ENCODE measurements around the gene AIP. TPM values are rescaled to one million over a fixed set of nuclear protein-coding genes. Genes with fewer than 3 reads are reported as not detected.

Gene AIP
- total RNA-seq, 1 donor from 2014 or later, result 51.3 TPM

GRCh38 chr11:67442504-67443404 lies 40.1 kb upstream of the AIP start:
- no peak for DNase-seq
- intact Hi-C loops (cut with micrococcal nuclease), result no loop called here
- ATAC-seq, result peak; percentile 1

DNA sequence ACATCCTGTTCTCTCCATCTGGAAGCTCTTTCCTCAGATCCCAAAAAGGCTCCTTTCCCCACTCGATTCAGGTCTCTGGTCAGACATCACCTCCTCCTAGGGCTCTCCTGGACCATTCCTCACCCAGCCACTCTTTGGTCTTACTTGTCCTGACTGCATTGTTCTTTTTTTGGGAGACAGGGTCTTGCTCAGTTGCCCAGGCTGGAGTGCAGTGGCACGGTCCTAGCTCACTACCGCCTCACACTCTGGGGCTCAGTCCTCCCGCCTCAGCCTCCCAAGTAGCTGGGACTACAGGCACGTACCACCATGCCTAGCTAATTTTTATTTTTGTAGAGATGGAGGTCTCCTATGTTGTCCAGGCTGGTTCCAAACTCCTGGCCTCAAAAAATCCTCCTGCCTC lies 37.3 kb upstream of the AIP start:
- intact Hi-C loops (cut with micrococcal nuclease), result no loop called here
- no peak for DNase-seq
- ATAC-seq, result no peak

DNA sequence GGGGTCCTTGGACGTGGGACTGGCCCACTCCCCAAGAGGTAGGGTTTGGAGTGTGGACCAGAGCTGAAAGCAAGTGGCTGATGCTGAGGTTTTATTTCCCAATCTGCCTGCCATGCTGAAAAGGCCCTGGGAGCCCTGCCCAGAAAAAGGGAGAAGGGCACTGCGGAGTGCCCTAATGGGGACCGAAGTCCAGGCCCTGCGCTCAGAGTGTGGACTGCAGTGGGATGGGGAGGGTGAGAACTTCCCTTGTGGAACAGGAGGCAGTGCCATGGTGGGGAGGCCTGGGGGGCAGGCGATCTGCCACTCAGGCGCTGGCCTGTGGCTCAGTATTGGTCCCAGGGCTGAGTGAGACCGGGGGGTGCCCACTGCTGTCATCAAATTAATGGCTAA lies 34.6 kb upstream of the AIP start:
- DNase-seq (no peak), ATAC-seq (no peak)
- intact Hi-C loops (cut with micrococcal nuclease), result no loop called here

GRCh38 chr11:67449116-67449844 lies 33.5 kb upstream of the AIP start:
- intact Hi-C loops (cut with micrococcal nuclease), result no loop called here
- DNase-seq (no peak), ATAC-seq (peak; percentile 57)

GRCh38 chr11:67450796-67451657 lies 31.8 kb upstream of the AIP start:
- intact Hi-C loops (cut with micrococcal nuclease), result no loop called here
- DNase-seq, result no peak
- ATAC-seq, result no peak

- intact Hi-C loops (cut with micrococcal nuclease), result no loop called here
- no peak for DNase-seq
- no peak for ATAC-seq
Measured at GRCh38 chr11:67451658-67451976, 31.2 kb upstream of the AIP start.

- ATAC-seq (peak; percentile 50), DNase-seq (peak; percentile 71)
- intact Hi-C loops (cut with micrococcal nuclease), result no loop called here
Measured at GRCh38 chr11:67452141-67452952, 30.5 kb upstream of the AIP start, which contains the start of gene GPR152. Gene GPR152 (minus strand): TSS chr11:67452729. CDS start chr11:67452724, 5 bp downstream.

- DNase-seq (no peak), ATAC-seq (no peak)
- intact Hi-C loops (cut with micrococcal nuclease), result no loop called here
Measured at GRCh38 chr11:67453816-67454732, 28.8 kb upstream of the AIP start.

DNA sequence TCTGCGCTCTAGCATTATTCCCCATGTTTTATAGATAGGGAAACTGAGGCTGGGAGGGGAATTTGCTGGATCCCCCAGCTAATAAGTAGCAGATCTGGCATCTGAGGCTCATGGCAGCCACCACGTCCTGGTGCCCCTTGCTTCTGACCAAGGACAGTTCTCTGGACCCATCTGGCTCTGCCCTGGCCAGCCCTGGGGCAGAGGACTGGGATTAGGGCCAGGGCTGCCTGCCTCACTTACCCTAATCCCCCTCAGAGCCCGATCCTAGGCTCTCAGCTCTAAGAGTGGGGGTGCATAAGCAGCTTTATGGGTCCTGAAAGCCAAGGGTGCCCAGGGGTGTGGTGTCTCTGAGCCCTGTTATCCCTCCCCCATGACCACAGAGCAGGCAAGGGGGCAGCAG lies 27.8 kb upstream of the AIP start, which contains the start of gene CABP4:
TSS of gene CABP4 (plus strand) at position 301 of the 400 bp plus-strand sequence. CDS start at position 371, 70 bp downstream.
- ATAC-seq (no peak), DNase-seq (no peak)
- intact Hi-C loops (cut with micrococcal nuclease), result no loop called here

DNA sequence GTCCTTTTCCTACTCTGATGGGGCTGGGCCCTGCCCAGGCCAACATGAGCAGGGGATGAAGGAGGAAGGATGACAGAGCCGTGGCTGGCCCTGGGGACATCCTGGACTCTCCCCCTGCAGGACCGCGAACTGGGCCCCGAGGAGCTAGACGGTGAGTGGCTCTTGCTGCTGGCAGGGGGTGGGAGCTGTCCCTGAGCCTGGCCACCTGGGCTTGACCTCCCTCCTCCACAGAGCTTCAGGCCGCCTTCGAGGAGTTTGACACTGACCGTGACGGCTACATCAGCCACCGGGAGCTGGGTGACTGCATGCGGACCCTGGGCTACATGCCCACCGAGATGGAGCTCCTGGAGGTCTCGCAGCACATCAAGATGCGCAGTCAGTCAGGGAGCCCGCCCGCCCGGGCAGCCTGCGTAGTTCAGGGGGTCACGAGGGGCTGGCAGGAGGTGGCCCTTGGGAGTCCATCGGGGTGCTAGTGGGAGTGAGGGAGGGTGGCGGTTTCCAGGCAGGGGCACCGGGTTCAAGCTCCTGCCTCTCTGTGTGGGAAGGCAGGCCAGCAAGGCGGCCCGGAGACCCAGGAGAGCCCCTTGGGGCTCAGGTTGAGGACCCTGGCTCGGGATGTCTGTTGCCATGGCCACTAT lies 26.6 kb upstream of the AIP start:
- no peak for ATAC-seq
- DNase-seq, result no peak
- intact Hi-C loops (cut with micrococcal nuclease), result no loop called here

- DNase-seq, result no peak
- intact Hi-C loops (cut with micrococcal nuclease), result no loop called here
- ATAC-seq, result no peak
Measured at GRCh38 chr11:67457453-67457852, 25.4 kb upstream of the AIP start.

DNA sequence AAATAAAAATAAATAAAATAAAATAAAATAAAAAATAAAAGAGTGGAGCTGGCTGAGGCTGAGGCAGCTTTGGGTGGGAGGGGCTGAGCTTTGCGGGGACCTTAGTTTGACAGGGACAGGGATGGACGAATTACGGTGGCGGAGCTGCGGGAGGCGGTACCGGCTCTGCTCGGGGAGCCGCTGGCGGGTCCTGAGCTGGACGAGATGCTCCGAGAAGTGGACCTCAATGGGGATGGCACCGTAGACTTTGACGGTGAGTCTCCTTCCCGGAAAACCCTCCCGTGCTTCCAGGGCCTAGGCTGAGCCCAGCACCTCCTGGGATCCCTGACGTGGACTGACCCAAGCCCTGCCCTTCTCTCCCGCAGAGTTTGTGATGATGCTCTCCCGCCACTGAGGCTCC lies 24.6 kb upstream of the AIP start:
- intact Hi-C loops (cut with micrococcal nuclease), result no loop called here
- DNase-seq (no peak), ATAC-seq (no peak)

- intact Hi-C loops (cut with micrococcal nuclease), result no loop called here
- ATAC-seq, result no peak
Measured at GRCh38 chr11:67463186-67463585, 19.6 kb upstream of the AIP start.

DNA sequence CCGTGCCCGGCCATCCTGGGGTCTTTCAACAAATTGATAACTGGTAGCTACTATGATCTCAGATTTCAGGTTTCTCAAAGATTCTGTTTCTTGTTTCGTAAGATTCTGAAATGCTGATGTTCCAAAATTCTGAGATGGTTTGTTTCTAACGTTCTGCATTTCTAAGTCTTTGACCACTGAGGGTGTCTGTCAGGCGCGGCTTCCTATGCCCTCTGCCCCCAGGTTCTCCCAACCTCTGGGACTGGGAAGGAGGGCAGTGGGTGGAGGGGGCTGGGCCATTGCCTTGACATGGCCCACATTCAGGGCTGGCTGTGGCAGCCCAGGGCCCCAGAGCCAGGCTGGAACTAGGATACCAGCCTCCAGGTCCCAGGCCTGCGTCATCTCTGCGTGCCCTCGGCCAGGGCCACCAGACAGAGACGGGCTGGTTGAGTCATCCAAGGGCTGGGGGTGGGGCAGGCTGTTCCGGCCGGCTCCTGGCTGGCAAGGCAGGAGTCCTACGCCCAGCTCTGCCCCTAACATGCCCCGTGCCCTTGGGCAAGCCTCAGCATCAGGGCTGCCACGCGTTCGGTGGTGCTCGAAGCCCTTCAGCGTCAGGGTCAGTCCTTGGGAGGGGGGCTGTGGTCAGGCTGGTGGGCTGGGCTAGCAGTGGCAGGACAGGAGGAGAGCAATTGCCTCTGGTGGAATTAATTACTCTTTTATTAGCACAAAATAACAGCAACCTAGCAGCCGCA lies 19.0 kb upstream of the AIP start:
- ATAC-seq (peak; percentile 17), DNase-seq (peak; percentile 62)
- intact Hi-C loops (cut with micrococcal nuclease), result no loop called here

More at GRCh38 chr11:67463186-67463585, 19.6 kb upstream of the AIP start:
- no peak for DNase-seq

DNA sequence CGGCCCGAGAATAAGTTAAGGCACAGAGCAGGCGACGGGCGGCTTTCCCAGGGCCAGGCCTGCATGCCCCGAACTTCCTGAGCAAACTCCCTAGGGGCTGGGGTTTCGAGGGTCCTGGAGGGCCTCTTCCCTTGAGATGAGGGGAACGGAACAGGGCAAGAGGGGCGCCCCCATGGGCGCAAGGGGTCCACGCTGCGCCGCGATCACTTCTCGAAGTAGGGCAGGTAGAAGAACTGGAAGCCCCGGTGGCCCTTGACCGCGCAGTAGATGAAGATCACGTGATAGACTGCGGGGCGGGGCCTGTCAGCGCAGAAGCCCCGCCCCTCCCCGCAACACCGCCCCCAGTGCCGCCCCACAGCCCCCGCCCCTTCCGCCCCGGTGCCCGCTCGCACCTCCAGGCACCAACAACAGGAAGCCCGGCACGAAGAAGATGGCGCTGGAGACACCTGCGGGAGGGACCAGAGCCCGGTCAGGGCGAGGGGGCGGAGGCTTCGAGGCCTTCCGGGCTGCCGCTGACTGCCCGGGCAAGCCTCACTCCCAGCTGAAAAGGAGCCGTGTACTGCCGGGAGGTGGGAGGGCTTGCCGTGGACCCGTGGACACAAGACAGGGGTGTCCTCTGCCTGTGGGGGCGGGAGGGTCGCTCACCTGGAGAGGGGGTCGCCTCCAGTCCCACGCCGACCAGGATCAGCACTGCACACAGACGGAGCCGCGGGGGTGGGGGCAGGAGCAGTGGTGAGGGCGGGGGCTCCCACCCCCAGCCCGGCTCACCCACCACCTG lies 18.2 kb upstream of the AIP start:
- DNase-seq (peak; percentile 91), ATAC-seq (peak; percentile 72)
- intact Hi-C loops (cut with micrococcal nuclease), result no loop called here

GRCh38 chr11:67465189-67465510 lies 17.7 kb upstream of the AIP start:
- ATAC-seq, result no peak

More at GRCh38 chr11:67465189-67465510, 17.7 kb upstream of the AIP start:
- intact Hi-C loops (cut with micrococcal nuclease), result no loop called here
- no peak for DNase-seq
